Middle frontal gyrus (tissue), 1 donor: ENCODE measurements around the gene SHANK3.

Experiments used
- DNase-seq: peaks from one replicate; pipeline ENCODE4 v3.0.0-alpha.2; 2015; ENCODE audit warnings: low spot score; ENCODE audit errors: extremely low spot score

The SHANK3 gene

DNA sequence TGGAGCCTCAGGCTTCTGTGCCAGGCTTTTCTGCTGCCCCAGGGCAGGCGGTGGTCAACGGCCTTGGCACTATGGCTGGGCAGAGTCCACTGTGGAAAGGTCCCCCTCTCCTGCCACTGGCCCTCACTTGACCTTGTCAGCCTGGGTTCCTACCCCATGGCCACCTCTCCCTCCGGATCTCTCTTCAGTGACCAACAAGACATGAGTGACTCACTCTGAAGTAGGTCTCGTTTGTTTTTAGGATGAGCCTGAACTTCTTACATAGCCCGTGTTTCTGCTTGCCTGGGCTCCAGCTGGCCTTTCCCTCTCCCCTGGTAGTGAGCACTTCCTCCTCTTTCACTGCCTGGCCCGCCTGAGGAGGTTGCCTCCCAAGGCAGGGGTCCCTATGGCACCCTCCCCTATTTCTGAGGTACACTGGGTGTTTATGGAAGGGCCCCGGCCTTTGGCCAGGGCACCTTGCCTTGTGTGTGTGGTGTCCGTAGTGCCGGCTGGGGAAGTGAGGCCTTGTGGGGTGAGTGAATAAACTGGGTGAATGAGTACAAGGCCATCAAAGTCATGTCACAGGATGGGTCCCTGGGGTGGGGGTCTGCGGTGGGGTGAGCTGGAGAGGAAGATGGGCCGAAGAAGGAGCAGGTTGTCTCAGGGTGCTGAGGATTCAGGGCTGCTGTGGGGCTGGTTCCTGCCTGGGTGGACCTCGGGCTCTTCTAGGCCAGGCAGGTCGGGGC is 5.0 kb downstream of the SHANK3 start:
- no peak for DNase-seq

DNA sequence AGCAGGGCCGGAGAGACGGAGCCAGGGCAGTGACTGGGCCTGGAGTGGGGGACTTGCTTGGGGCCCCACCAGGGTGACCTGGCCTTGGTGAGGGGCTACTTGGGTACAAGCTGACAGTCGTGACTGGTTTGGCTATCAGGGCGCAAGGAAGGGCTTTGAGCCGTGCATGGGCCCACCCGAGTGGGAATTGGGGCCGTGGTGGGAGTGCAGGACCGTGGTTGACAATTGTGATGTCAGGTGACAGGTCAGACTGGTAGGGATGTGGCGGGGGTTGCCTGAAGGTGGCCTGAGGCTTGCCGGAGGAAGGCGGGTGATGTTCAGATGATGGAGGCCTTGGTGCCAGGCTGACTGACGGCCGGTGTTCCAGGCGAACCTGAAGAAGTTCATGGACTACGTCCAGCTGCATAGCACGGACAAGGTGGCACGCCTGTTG is 5.6 kb downstream of the SHANK3 start:
- DNase-seq = no peak

GRCh38 chr22:50678651-50679521 is 6.3 kb downstream of the SHANK3 start:
- DNase-seq = no peak

- DNase-seq = no peak
These were observed 10.7 kb downstream of the SHANK3 start for GRCh38 chr22:50683086-50683993.

GRCh38 chr22:50683994-50684371 is 11.4 kb downstream of the SHANK3 start:
- no peak for DNase-seq

- DNase-seq = no peak
These were observed 11.9 kb downstream of the SHANK3 start for GRCh38 chr22:50684501-50684900.

- no peak for DNase-seq
These were observed 12.4 kb downstream of the SHANK3 start for GRCh38 chr22:50684986-50685385.

- no peak for DNase-seq
These were observed 14.2 kb downstream of the SHANK3 start for GRCh38 chr22:50686794-50687193.

GRCh38 chr22:50687829-50688228 is 15.2 kb downstream of the SHANK3 start:
- no peak for DNase-seq

DNA sequence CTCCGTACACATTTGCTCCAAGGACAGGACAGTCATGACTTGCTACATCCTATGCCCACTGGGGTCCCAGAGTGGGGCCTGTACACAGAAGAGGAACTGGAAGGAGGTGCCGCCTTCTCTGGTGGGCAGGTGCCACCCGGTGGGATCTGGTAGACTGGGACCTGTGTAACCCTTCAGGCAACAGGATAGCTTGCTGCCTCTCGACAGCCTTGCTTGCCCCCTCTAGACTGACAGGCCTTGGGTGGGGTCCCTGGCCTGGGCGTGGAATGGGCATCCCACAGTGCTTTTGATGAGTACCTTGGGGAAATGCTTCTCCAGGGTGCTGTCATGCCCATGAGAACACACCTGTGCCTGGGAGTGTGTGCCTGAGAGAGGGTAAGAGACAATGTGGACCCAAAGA is 15.8 kb downstream of the SHANK3 start:
- no peak for DNase-seq

DNA sequence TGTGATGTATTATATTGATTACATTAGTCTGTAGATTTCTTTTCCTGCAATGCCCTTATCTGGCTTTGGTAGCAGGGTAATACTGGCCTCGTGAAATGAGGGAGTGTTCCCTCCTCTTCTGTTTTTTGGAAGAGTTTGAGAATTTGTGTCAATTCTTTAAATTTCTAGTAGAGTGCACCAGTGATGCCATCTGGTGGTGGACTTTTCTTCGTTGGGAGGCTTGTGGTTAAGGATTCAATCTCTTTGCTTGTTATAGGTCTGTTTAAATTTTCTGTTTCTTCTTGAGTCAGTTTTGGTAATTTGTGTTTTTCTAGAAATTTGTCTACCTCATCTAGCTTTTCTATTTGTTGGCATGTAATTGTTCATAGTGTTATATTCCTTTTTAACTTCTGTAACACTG is 18.9 kb downstream of the SHANK3 start:
- no peak for DNase-seq

GRCh38 chr22:50693462-50693861 is 20.8 kb downstream of the SHANK3 start:
- no peak for DNase-seq

- no peak for DNase-seq
These were observed 21.5 kb downstream of the SHANK3 start for GRCh38 chr22:50694099-50694605.

DNA sequence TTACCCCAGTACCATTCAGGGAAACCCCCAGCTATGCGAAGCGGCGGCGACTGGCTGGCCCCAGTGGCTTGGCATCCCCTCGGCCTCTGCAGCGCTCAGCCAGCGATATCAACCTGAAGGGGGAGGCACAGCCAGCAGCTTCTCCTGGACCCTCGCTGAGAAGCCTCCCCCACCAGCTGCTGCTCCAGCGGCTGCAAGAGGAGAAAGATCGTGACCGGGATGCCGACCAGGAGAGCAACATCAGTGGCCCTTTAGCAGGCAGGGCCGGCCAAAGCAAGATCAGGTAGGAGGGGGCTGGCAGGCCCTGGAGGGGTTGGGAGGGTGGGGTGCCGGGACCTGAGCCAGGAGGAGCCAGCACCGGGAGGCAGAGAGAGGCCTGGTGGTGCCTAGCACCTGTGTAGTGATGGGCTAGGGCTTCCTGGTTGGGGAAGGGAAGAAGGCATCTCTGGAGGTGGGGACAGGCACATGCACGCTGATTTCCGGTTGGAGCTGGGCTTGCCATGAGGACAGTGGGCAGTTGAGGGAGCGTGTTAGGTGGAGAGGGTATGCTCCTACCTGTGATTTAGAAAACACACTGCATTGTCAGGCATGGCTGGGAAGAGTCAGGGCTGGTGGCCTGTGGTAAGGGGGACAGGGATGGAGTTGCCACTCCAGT is 22.3 kb downstream of the SHANK3 start:
- DNase-seq = no peak

DNA sequence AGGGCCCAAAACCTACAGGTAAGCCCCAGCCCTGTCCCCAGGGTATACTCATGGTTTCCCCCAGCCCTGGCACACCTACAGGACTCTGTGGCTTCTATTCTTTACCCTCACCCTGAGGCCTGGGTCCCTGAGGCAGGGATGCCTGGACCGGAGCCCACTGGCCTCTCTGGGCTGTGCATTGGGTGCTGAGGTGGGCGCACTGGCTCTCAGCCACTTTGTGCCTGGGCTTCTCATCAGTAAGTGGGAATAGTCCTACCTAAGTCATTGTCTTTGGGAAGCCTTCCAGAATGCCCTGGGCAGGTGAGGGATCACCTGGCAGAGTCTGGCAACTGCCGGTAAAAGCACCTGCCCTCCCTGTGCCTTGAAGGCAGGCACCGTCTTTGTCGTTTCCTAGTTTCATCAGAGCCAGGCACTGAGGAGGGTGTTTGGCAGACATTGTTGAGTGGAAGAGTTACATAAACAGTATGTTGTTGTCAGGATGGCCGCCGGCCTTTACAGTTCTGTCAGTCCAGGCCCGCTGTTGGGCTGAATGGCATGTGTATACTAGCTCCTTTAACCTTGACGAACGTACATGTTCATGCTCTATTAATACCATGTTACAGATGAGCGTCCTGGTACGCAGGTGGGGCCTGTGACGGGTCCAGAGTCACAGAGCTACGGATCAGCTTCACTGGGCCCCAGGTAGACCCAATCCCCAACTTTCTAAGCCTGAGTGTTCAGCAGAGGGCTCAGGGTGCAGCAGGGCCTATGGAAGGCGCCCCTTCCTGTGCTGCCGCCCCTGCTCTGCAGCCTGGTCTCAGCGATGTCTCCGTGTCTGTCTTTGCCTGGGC is 23.0 kb downstream of the SHANK3 start:
- DNase-seq = no peak

DNA sequence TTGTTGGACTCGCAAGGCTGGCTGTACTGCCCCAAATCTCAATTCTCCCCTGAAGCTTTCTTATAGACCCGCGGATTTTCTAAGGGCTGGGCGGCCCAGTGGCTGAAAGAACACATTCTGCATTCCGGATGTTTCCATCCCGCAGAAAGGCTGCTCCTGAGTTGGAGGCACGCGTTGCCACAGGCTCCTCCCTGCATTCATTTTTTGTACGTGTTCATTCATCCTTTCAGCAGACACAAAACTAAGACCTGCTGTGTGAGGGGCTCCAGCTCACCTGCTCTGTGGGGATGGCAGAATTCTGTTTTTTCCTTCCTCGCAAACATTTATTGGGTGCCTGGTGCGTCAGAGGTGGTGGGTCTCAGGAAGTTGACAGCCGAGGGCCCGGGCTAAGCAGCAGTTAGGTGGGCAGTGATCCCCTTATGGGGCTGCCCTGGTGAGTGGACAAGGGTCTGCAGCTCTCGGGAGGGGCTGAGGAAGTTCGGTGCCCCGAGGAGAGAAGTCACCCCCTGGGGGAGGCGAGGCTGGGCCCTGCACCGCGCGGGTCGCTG is 23.7 kb downstream of the SHANK3 start:
- no peak for DNase-seq

- no peak for DNase-seq
These were observed 24.4 kb downstream of the SHANK3 start for GRCh38 chr22:50696799-50697561.

GRCh38 chr22:50697667-50698506 is 25.3 kb downstream of the SHANK3 start:
- DNase-seq = no peak
